Gastrocnemius medialis (tissue), 4 donors: ENCODE measurements around the gene RSU1. TPM values are rescaled to one million over a fixed set of nuclear protein-coding genes. Genes with fewer than 3 reads are reported as not detected.

ENCODE experiments used
- ATAC-seq, 2 donors: fragments of 150-250 bp; one replicate each; pipeline ENCODE4 v1.9.1; 2016
- DNase-seq, 2 donors: peaks; one replicate each; pipeline ENCODE4 v3.0.0-alpha.2; 2019
- H3K27ac ChIP-seq, 4 donors: fragments of 200-600 bp; sonication (generic); 1 replicate in 1 of 4; 2 replicates in 3 of 4; pipeline ENCODE4 v1.5.1; 2016 to 2018; ENCODE audit warnings: mild to moderate bottlenecking in 2 of 4, moderate library complexity in 1 of 4
- H3K27me3 ChIP-seq, 3 donors: fragments of 200-600 bp; sonication (generic) in 2 of 3; 1 replicate in 1 of 3; 2 replicates in 2 of 3; pipeline versions ENCODE4 v1.5.1 to v1.6.0; 2016 to 2019; ENCODE audit warnings: mild to moderate bottlenecking in 1 of 3, moderate library complexity in 1 of 3
- H3K36me3 ChIP-seq, 2 donors: fragments of 200-600 bp; sonication (generic) in 1 of 2; one replicate each; pipeline ENCODE4 v1.5.1; 2017 to 2018
- H3K4me1 ChIP-seq, 2 donors: fragments of 200-600 bp; sonication (generic) in 1 of 2; one replicate each; pipeline ENCODE4 v1.5.1; 2016 to 2017; ENCODE audit warnings: mild to moderate bottlenecking in 2 of 2
- H3K4me3 ChIP-seq, 4 donors: fragments of 200-600 bp; sonication (generic) in 3 of 4; 1 replicate in 1 of 4; 2 replicates in 3 of 4; pipeline ENCODE4 v1.5.1; 2016 to 2019; ENCODE audit warnings: mild to moderate bottlenecking in 2 of 4
- H3K9me3 ChIP-seq, 3 donors: fragments of 200-600 bp; sonication (generic) in 2 of 3; 1 replicate in 1 of 3; 2 replicates in 2 of 3; pipeline ENCODE4 v1.5.1; 2016 to 2019
- CTCF ChIP-seq, 5 experiments: fragments of 450-650 bp in 3 of 5; fragments of 200-600 bp in 2 of 5; sonication (generic) in 2 of 5; IDR thresholded peaks in 4 of 5; conservative IDR thresholded peaks in 1 of 5; 1 replicate in 4 of 5; 2 replicates in 1 of 5; pipeline ENCODE4 v1.5.1; 2016 to 2019; ENCODE audit warnings: antibody characterized with exemption in 5 of 5, mild to moderate bottlenecking in 3 of 5, moderate library complexity in 3 of 5
- POLR2A ChIP-seq, 2 donors: fragments of 450-650 bp; IDR thresholded peaks; one replicate each; pipeline ENCODE4 v1.6.1; 2017; ENCODE audit warnings: antibody characterized with exemption in 2 of 2, mild to moderate bottlenecking in 2 of 2, moderate library complexity in 2 of 2
- in situ Hi-C, 4 donors: fragments of 200-750 bp; cut with MboI; loops; one replicate each; pipeline versions ENCODE4 v1.15.0 to v1.8.0; 2017; ENCODE audit warnings: low sequenced_read_pairs in 4 of 4
- intact Hi-C: fragments of 100-400 bp; cut with DNase I; formaldehyde crosslinking; loops from one replicate; pipeline ENCODE4 v1.15.1; 2023; ENCODE audit warnings: low total_unique reads
- total RNA-seq, 4 donors: library from RNA; depleted of rRNA; stranded (reverse); fragments of >200 nt; gene quantifications; one replicate each; pipeline versions ENCODE4 v1.1.0 to v1.2.3, GENCODE V29; 2016

RSU1 gene
- total RNA-seq, 4 donors from 2014 or later, result 24.2 to 32.8 (median 26.1) TPM

- ATAC-seq (no peak), DNase-seq (no peak)
- no peaks in the 10 kb centered on the region for H3K9me3 ChIP-seq
- in situ Hi-C loops (no loop called here), intact Hi-C loops (no loop called here)
- no peak for TF ChIP-seq POLR2A (IDR thresholded peaks at IDR 0.05)
- no peak for TF ChIP-seq CTCF (IDR thresholded peaks at IDR 0.05 in 4 of 5, conservative IDR thresholded peaks at IDR 0.05 in 1 of 5)
- no peaks in the 10 kb centered on the region for H3K36me3 ChIP-seq
- H3K4me3 ChIP-seq, result no peak overlapping the region
- H3K4me1 ChIP-seq, result no peaks in the 10 kb centered on the region
- no peak overlapping the region for H3K27ac ChIP-seq
- H3K27me3 ChIP-seq, result no peaks in the 10 kb centered on the region
Observed at GRCh38 chr10:16857419-16857818, 40.2 kb upstream of the RSU1 start.

GRCh38 chr10:16856567-16856966 is 39.3 kb upstream of the RSU1 start:
- intact Hi-C loops, result no loop called here
- no peak overlapping the region for H3K27ac ChIP-seq

GRCh38 chr10:16856092-16856491 is 38.9 kb upstream of the RSU1 start:
- Histone ChIP-seq H3K27me3 (no peaks in the 10 kb centered on the region), H3K4me3 (no peak overlapping the region), H3K27ac (no peak overlapping the region), H3K9me3 (no peaks in the 10 kb centered on the region), H3K4me1 (no peaks in the 10 kb centered on the region), H3K36me3 (no peaks in the 10 kb centered on the region)
- in situ Hi-C loops (no loop called here), intact Hi-C loops (no loop called here)
- ATAC-seq (no peak), DNase-seq (no peak)
- TF ChIP-seq CTCF (IDR thresholded peaks at IDR 0.05 in 4 of 5, conservative IDR thresholded peaks at IDR 0.05 in 1 of 5) (no peak), POLR2A (IDR thresholded peaks at IDR 0.05) (no peak)

More at GRCh38 chr10:16856567-16856966, 39.3 kb upstream of the RSU1 start:
- Histone ChIP-seq H3K4me3 (no peak overlapping the region), H3K9me3 (no peaks in the 10 kb centered on the region), H3K36me3 (no peaks in the 10 kb centered on the region), H3K4me1 (no peaks in the 10 kb centered on the region), H3K27me3 (no peaks in the 10 kb centered on the region)
- no peak for TF ChIP-seq POLR2A (IDR thresholded peaks at IDR 0.05)
- TF ChIP-seq CTCF (IDR thresholded peaks at IDR 0.05 in 4 of 5, conservative IDR thresholded peaks at IDR 0.05 in 1 of 5), result no peak
- ATAC-seq, result no peak
- DNase-seq, result no peak
- in situ Hi-C loops, result no loop called here

- in situ Hi-C loops, result no loop called here
- TF ChIP-seq CTCF (IDR thresholded peaks at IDR 0.05 in 4 of 5, conservative IDR thresholded peaks at IDR 0.05 in 1 of 5) (no peak), POLR2A (IDR thresholded peaks at IDR 0.05) (no peak)
Observed at GRCh38 chr10:16854623-16855022, 37.4 kb upstream of the RSU1 start.

GRCh38 chr10:16853809-16854208 is 36.6 kb upstream of the RSU1 start:
- no peaks in the 10 kb centered on the region for H3K27me3 ChIP-seq
- no peaks in the 10 kb centered on the region for H3K36me3 ChIP-seq
- H3K4me1 ChIP-seq, result no peaks in the 10 kb centered on the region
- in situ Hi-C loops, result no loop called here
- ATAC-seq (no peak), DNase-seq (no peak)
- H3K9me3 ChIP-seq, result no peaks in the 10 kb centered on the region
- H3K27ac ChIP-seq, result no peak overlapping the region
- H3K4me3 ChIP-seq, result no peak overlapping the region
- intact Hi-C loops, result no loop called here
- no peak for TF ChIP-seq POLR2A (IDR thresholded peaks at IDR 0.05)
- TF ChIP-seq CTCF (IDR thresholded peaks at IDR 0.05 in 4 of 5, conservative IDR thresholded peaks at IDR 0.05 in 1 of 5), result no peak

More at GRCh38 chr10:16854623-16855022, 37.4 kb upstream of the RSU1 start:
- no peaks in the 10 kb centered on the region for H3K9me3 ChIP-seq
- ATAC-seq, result no peak
- no peak for DNase-seq
- no peak overlapping the region for H3K4me3 ChIP-seq
- H3K36me3 ChIP-seq, result no peaks in the 10 kb centered on the region
- intact Hi-C loops, result no loop called here
- H3K27me3 ChIP-seq, result no peaks in the 10 kb centered on the region
- H3K27ac ChIP-seq, result no peak overlapping the region
- H3K4me1 ChIP-seq, result no peaks in the 10 kb centered on the region
